HepG2 (cell line): ENCODE results near the gene TMA7B. TPM values are rescaled to one million over a fixed set of nuclear protein-coding genes. Genes with fewer than 3 reads are reported as not detected.

Experiments used
- ATAC-seq: fragments of 200-7000 bp; cut with Tn5 transposase; 3 replicates; pipeline ENCODE4 v1.9.1; 2020; ENCODE audit warnings: mild to moderate bottlenecking, moderate library complexity
- BruUV-seq: library from RNA; stranded (reverse); fragments of 400-500 nt; replicated peaks from 2 replicates; lab custom pipeline; 2021; lab: Mats Ljungman, UMichigan
- CTCF ChIA-PET: fragments of 300-600 bp; formaldehyde crosslinking; extraction: SDS; loops from one replicate; lab custom pipeline; 2021; ENCODE audit warnings: low total read pairs, inconsistent platforms, low intra/inter-chr PET ratio; lab: Yijun Ruan, JAX
- POLR2A ChIA-PET: fragments of 350-600 bp; sonication (Branson Sonifier 250); formaldehyde crosslinking; loops from one replicate; lab custom pipeline; 2020; ENCODE audit warnings: antibody characterized with exemption, inconsistent platforms; lab: Yijun Ruan, JAX
- DNase-seq: peaks from one replicate; pipeline ENCODE4 v3.0.0-alpha.2; 2015; ENCODE audit warnings: low spot score
- FAIRE-seq: peaks from 3 replicates; lab custom pipeline; 2011; peaks lifted over from hg19 to GRCh38; lab: Jason Lieb, UNC
- H2AFZ ChIP-seq: one replicate; pipeline ENCODE4 v1.6.1; 2011; ENCODE audit warnings: low read length, inconsistent platforms
- H3K27ac ChIP-seq: fragments of 300-600 bp; 3 replicates; pipeline ENCODE4 v1.8.0; 2011; ENCODE audit warnings: mixed run types, mild to moderate bottlenecking, mixed read lengths, low read length, inconsistent platforms; ENCODE audit not compliant: insufficient read depth; ENCODE audit errors: extremely low read length
- H3K27me3 ChIP-seq, 2 experiments: fragments of 200-600 bp in 1 of 2; 2 replicates in 1 of 2; 3 replicates in 1 of 2; pipeline versions ENCODE4 v1.6.0 to v1.8.0; 2011; ENCODE audit warnings: low read length in 2 of 2, mild to moderate bottlenecking in 2 of 2, moderate library complexity in 2 of 2, inconsistent platforms in 1 of 2; ENCODE audit not compliant: insufficient read depth in 2 of 2, control insufficient read depth in 1 of 2
- H3K36me3 ChIP-seq, 2 experiments: fragments of 200-600 bp in 1 of 2; replicated peaks in 1 of 2; 2 replicates in 1 of 2; 3 replicates in 1 of 2; pipeline versions ENCODE4 v1.5.1 to v1.8.0; 2011; ENCODE audit warnings: low read length in 2 of 2, inconsistent platforms in 1 of 2; ENCODE audit not compliant: insufficient read depth in 2 of 2, control insufficient read depth in 1 of 2
- H3K4me1 ChIP-seq: 2 replicates; pipeline ENCODE4 v1.5.1; 2012; ENCODE audit warnings: low read length, inconsistent platforms; ENCODE audit not compliant: insufficient read depth
- H3K4me2 ChIP-seq: 2 replicates; pipeline ENCODE4 v1.6.0; 2011; ENCODE audit warnings: low read depth, low read length, inconsistent platforms
- H3K4me3 ChIP-seq, 3 experiments: fragments of 200-600 bp in 1 of 3; sonication (generic), shearing (Covaris generic) in 1 of 3; replicated peaks in 1 of 3; 2 replicates each; pipeline ENCODE4 v1.5.1; 2011 to 2016; ENCODE audit warnings: low read length in 3 of 3, inconsistent platforms in 2 of 3, low read depth in 2 of 3, mild to moderate bottlenecking in 2 of 3, control low read depth in 1 of 3, mixed read lengths in 1 of 3; ENCODE audit not compliant: insufficient read depth in 1 of 3
- H3K79me2 ChIP-seq: one replicate; pipeline ENCODE4 v1.6.1; 2011; ENCODE audit warnings: low read length, inconsistent platforms; ENCODE audit not compliant: insufficient read depth
- H3K9ac ChIP-seq: 2 replicates; pipeline ENCODE4 v1.6.0; 2011; ENCODE audit warnings: mild to moderate bottlenecking, low read depth, low read length, inconsistent platforms; ENCODE audit not compliant: insufficient read depth
- H3K9me3 ChIP-seq: 2 replicates; pipeline ENCODE4 v1.5.1; 2012; ENCODE audit warnings: mild to moderate bottlenecking, low read length
- H4K20me1 ChIP-seq: 2 replicates; pipeline ENCODE4 v1.6.0; 2011; ENCODE audit warnings: inconsistent platforms, mild to moderate bottlenecking, low read length, moderate library complexity; ENCODE audit not compliant: insufficient read depth
- MEIS2 ChIP-seq: sonication (generic); formaldehyde crosslinking; IDR thresholded peaks from 2 replicates; pipeline ENCODE4 v1.9.0; 2021; ENCODE audit warnings: mild to moderate bottlenecking, missing genetic modification reagents
- MTA3 ChIP-seq: sonication (generic); formaldehyde crosslinking; IDR thresholded peaks from 2 replicates; pipeline ENCODE4 v1.4.0; 2020; ENCODE audit warnings: missing genetic modification reagents
- NR3C1 ChIP-seq: sonication (generic); formaldehyde crosslinking; IDR thresholded peaks from 2 replicates; pipeline ENCODE4 v1.4.0; 2020; ENCODE audit warnings: missing genetic modification reagents
- SOX13 ChIP-seq, 3 experiments: fragments of 450-650 bp in 1 of 3; sonication (generic) in 1 of 3; formaldehyde crosslinking in 1 of 3; IDR thresholded peaks in 2 of 3; conservative IDR thresholded peaks in 1 of 3; 2 replicates each; pipeline versions ENCODE4 v1.5.0 to v1.6.1; 2016 to 2020; ENCODE audit warnings: antibody characterized with exemption in 1 of 3, mild to moderate bottlenecking in 1 of 3, missing compliant biosample characterization in 1 of 3, missing genetic modification reagents in 1 of 3, moderate library complexity in 1 of 3
- ZNF484 ChIP-seq: sonication (generic); formaldehyde crosslinking; IDR thresholded peaks from 2 replicates; pipeline ENCODE4 v1.5.1; 2020; ENCODE audit warnings: mild to moderate bottlenecking, low read depth, missing genetic modification reagents, borderline replicate concordance
- WGBS: methylation state at CpG from one replicate; pipeline ENCODE4 v1.1.6; 2017; ENCODE audit warnings: low lambda C conversion rate; 5-methylcytosine and 5-hydroxymethylcytosine counted together
- in situ Hi-C: cut with HindIII; loops from 2 replicates; pipeline ENCODE4 v1.10.0; 2017; ENCODE audit warnings: low pct_unique_long_range_greater_than_20kb; ENCODE audit not compliant: extremely low pct_ligation_motif_present
- intact Hi-C: fragments of 100-400 bp; cut with micrococcal nuclease; formaldehyde crosslinking; loops from one replicate; pipeline ENCODE4 v1.10.0; 2022; ENCODE audit not compliant: unreplicated experiment
- polyA plus RNA-seq, 8 experiments: library from polyadenylated mRNA; depleted of rRNA in 3 of 8; stranded (reverse) in 7 of 8; unstranded in 1 of 8; fragments of >200 nt; fragmentation: Illumina TruSeq in 4 of 8; extraction: Trizol in 4 of 8; gene quantifications; 2 replicates each; pipeline versions ENCODE4 v1.2.1 to v1.2.3, GENCODE V29; 2011 to 2016; ENCODE audit warnings: low read depth in 4 of 8, missing spikeins in 1 of 8, mixed read lengths in 1 of 8; ENCODE audit not compliant: insufficient read depth in 1 of 8
- total RNA-seq, 5 experiments: library from RNA; depleted of rRNA; stranded (reverse); fragments of >200 nt; fragmentation: Illumina TruSeq; extraction: Trizol; gene quantifications; 2 replicates each; pipeline ENCODE4 v1.2.3, GENCODE V29; 2016; ENCODE audit warnings: low read depth in 1 of 5
- TF ChIP-seq, protein P1 (sequence below): IDR thresholded peaks from 2 replicates; pipeline ENCODE4 v1.4.0; 2020; ENCODE audit warnings: mild to moderate bottlenecking, missing genetic modification reagents

The TMA7B gene
- total and polyA plus RNA-seq, 2 of the 13 experiments (the other 11 are each of a cell fraction or from before 2014, with no cell fraction given), result not detected

DNA sequence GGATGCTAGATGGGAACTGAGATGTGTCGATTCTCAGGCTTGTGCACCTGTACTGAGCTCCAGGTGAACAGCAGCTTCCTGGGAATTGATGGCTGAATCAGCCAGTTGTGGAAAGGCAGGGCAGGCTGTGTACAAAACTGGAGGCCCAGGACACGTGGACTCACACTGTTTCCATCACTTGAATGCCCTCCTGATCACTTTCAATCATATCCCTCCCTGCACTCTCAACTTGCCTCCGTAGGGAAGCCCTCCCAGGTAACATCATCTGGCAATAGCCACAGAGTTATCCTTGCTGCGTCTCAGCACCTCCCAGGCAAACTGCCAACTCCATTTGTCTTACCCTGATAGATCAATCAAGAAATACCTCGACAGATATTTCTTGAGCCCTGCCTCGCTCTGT is 44.6 kb downstream of the TMA7B start:
- CTCF ChIA-PET, result no interaction called here
- no TSS peak for BruUV-seq
- H3K79me2 ChIP-seq, result no peaks in the 10 kb centered on the region
- H4K20me1 ChIP-seq, result no peaks in the 10 kb centered on the region
- no peak overlapping the region for H3K4me2 ChIP-seq
- in situ Hi-C loops, result no loop called here
- no peaks in the 10 kb centered on the region for H3K9me3 ChIP-seq
- H3K4me1 ChIP-seq, result peaks cover 30% of the 10 kb centered on the region
- DNase-seq, result no peak
- H2AFZ ChIP-seq, result no peak overlapping the region
- H3K27me3 ChIP-seq, result peaks cover 6 to 52% of the 10 kb centered on the region in 2 experiments; a peak in 3 of 5 replicates
- TF ChIP-seq ZNF484 (no peak), NR3C1 (no peak), MTA3 (CRISPR knock-in tag) (no peak), SOX13 (IDR thresholded peaks at IDR 0.05) (no peak), SOX13 (CRISPR knock-in tag; conservative IDR thresholded peaks at IDR 0.05 in 1 of 2, IDR thresholded peaks at IDR 0.05 in 1 of 2) (no peak), MEIS2 (CRISPR knock-in tag) (no peak)
- TF ChIP-seq, protein P1, sequence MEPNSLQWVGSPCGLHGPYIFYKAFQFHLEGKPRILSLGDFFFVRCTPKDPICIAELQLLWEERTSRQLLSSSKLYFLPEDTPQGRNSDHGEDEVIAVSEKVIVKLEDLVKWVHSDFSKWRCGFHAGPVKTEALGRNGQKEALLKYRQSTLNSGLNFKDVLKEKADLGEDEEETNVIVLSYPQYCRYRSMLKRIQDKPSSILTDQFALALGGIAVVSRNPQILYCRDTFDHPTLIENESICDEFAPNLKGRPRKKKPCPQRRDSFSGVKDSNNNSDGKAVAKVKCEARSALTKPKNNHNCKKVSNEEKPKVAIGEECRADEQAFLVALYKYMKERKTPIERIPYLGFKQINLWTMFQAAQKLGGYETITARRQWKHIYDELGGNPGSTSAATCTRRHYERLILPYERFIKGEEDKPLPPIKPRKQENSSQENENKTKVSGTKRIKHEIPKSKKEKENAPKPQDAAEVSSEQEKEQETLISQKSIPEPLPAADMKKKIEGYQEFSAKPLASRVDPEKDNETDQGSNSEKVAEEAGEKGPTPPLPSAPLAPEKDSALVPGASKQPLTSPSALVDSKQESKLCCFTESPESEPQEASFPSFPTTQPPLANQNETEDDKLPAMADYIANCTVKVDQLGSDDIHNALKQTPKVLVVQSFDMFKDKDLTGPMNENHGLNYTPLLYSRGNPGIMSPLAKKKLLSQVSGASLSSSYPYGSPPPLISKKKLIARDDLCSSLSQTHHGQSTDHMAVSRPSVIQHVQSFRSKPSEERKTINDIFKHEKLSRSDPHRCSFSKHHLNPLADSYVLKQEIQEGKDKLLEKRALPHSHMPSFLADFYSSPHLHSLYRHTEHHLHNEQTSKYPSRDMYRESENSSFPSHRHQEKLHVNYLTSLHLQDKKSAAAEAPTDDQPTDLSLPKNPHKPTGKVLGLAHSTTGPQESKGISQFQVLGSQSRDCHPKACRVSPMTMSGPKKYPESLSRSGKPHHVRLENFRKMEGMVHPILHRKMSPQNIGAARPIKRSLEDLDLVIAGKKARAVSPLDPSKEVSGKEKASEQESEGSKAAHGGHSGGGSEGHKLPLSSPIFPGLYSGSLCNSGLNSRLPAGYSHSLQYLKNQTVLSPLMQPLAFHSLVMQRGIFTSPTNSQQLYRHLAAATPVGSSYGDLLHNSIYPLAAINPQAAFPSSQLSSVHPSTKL (CRISPR knock-in tag), result no peak
- H3K9ac ChIP-seq, result no peak overlapping the region
- WGBS, result 13% methylated on average over 6 of the region's 6 CpGs
- H3K4me3 ChIP-seq, result no peak overlapping the region
- H3K27ac ChIP-seq, result no peak overlapping the region
- intact Hi-C loops, result no loop called here
- H3K36me3 ChIP-seq, result no peaks in the 10 kb centered on the region
- no peak for ATAC-seq
- FAIRE-seq, result no peak
- POLR2A ChIA-PET, result no interaction called here
